Progenitor cell of endocrine pancreas (in vitro differentiated cells): ENCODE measurements around the gene AFAP1L1. TPM values are rescaled to one million over a fixed set of nuclear protein-coding genes. Genes with fewer than 3 reads are reported as not detected.

Experiments
- DNase-seq: peaks from one replicate; pipeline ENCODE4 v3.0.0; 2021; ENCODE audit warnings: low spot score; ENCODE audit not compliant: unreplicated experiment
- H3K27ac Mint-ChIP-seq: 2 replicates; pipeline ENCODE4 v1.8.0; 2021; ENCODE audit warnings: mild to moderate bottlenecking, moderate library complexity, mixed read lengths
- H3K27me3 Mint-ChIP-seq: 2 replicates; pipeline ENCODE4 v1.8.0; 2021; ENCODE audit warnings: mixed read lengths
- H3K36me3 Mint-ChIP-seq: 2 replicates; pipeline ENCODE4 v1.8.0; 2022; ENCODE audit warnings: mixed read lengths; ENCODE audit not compliant: insufficient read depth
- H3K4me1 Mint-ChIP-seq: 2 replicates; pipeline ENCODE4 v1.8.0; 2021; ENCODE audit warnings: low read depth, mixed read lengths
- H3K4me3 Mint-ChIP-seq: 2 replicates; pipeline ENCODE4 v1.8.0; 2021; ENCODE audit warnings: low read depth, mild to moderate bottlenecking, moderate library complexity, mixed read lengths
- H3K9me3 Mint-ChIP-seq: 2 replicates; pipeline ENCODE4 v1.8.0; 2021; ENCODE audit warnings: low read depth, mixed read lengths
- CTCF ChIP-seq: fragments of 200-600 bp; sonication (generic); IDR thresholded peaks from one replicate; pipeline ENCODE4 v1.5.0; 2021; ENCODE audit warnings: antibody characterized with exemption, mild to moderate bottlenecking; ENCODE audit not compliant: unreplicated experiment
- total RNA-seq: library from RNA; stranded (reverse); gene quantifications from 2 replicates; pipeline ENCODE4 v1.2.1, GENCODE V29; 2021

AFAP1L1 gene
- total RNA-seq, 1 donor from 2014 or later: 0.69 TPM

DNA sequence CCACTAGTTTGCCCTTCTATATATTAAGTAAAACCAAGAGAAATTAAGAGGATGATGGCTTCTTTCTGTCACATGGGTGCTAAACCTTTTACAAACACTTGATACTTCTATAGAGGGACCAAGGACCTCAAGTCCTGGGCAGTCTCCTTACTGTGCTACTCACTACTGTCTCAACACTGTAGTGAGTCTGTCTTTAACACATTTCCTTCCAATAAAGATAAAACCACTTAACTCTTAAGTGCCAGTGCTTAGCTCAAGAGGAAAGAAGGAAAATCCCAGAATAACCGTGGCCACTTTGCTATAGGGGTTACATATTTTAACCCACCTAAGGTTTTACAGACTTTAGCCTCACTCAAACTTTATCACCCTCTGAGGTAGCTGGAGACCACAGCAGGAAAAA lies 69.3 kb downstream of the AFAP1L1 start:
- no peak for TF ChIP-seq CTCF
- H3K9me3 Mint-ChIP-seq: no peaks in the 10 kb centered on the region
- H3K4me1 Mint-ChIP-seq: peaks cover 10% of the 10 kb centered on the region
- no peak for DNase-seq
- H3K27ac Mint-ChIP-seq: no peak overlapping the region
- no peak overlapping the region for H3K4me3 Mint-ChIP-seq
- H3K36me3 Mint-ChIP-seq: no peaks in the 10 kb centered on the region
- no peaks in the 10 kb centered on the region for H3K27me3 Mint-ChIP-seq

DNA sequence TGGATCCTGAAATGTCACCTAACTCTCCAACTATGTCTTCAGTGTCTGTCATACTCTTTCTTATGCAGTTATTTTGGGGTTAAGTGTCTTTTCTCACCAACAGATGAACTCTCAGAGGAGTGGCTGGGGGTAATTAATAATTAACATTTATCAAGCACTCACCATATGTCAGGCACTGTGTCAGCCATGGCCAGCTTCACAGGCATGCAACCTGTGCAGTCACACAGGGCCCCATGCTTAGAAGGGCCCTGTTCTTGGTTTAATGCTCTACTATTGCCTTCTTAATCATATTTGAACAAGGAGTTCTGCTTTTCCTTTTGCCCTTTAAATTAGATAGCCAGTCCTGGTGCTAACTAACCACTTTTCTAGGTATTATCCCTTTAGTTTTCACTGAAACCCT lies 70.2 kb downstream of the AFAP1L1 start:
- H3K4me3 Mint-ChIP-seq: no peak overlapping the region
- no peaks in the 10 kb centered on the region for H3K27me3 Mint-ChIP-seq
- TF ChIP-seq CTCF: no peak
- peaks cover 11% of the 10 kb centered on the region for H3K4me1 Mint-ChIP-seq
- no peaks in the 10 kb centered on the region for H3K9me3 Mint-ChIP-seq
- peak overlapping the region; percentile 8 for H3K27ac Mint-ChIP-seq
- DNase-seq: no peak
- H3K36me3 Mint-ChIP-seq: no peaks in the 10 kb centered on the region

DNA sequence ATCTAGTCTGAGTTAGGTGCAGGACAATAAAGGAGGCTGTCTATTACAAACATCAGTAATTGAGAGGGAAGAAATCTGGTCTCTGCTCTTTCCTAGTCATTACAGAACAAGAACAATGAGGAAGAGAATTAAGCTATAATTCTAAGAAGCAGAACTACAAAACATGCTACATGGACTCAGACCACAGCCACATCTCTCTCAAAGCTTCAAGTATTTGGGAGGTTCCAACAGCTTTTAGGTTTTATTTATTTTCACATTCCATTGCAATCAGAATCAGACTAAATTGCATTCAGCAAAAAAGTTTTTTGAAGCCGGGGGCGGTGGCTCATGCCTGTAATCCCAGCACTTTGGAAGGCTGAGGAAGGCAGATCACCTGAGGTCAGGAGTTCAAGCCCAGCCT lies 72.5 kb downstream of the AFAP1L1 start:
- Mint-ChIP-seq H3K4me1 (peaks cover 15% of the 10 kb centered on the region), H3K27ac (no peak overlapping the region), H3K27me3 (no peaks in the 10 kb centered on the region), H3K9me3 (no peaks in the 10 kb centered on the region), H3K36me3 (peaks cover 5% of the 10 kb centered on the region), H3K4me3 (peak overlapping the region; percentile 95)
- no peak for DNase-seq
- no peak for TF ChIP-seq CTCF

DNA sequence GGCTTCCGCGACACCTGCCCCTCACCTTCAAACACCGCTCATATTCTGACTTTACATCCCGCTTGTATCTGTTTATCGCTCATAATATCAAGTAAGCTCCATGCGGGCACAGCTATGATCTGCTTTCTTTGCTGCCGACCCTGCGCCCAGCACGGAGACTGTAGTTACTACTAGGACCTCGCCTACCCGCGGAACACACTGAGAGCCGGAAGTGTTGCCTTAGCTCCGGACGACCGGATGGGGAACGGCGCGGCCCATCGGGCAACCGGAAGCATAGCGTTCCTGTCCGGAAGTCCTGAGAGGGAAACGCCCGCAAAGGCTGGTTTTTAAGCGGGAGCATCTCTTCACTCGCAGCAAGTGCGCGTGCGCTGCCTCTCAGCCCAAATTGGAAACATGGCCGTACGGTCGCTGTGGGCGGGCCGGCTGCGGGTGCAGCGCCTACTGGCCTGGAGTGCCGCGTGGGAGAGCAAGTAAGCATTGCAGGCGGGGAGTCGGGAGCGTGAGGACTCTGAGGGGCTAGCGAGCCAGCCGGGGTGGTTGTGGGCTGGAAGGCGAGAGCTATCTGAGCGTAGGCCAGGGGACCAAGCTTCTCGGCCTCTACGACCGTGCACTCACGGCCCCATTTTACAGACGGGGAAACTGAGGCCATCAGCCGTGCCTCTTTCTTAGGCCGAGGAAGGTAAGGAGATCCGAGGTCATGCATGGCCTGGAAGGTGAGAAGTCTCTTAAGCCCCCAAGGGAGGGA lies 73.7 kb downstream of the AFAP1L1 start, which contains the start of gene GRPEL2:
Gene GRPEL2 (plus strand): TSS at position 353 of the 745 bp plus-strand sequence. CDS start 41 bp downstream, at position 394.
- Mint-ChIP-seq H3K27ac (peak within 1 kb of the TSS; percentile 95), H3K4me3 (peak within 1 kb of the TSS; percentile 95), H3K4me1 (peaks cover 15% of the 10 kb centered on the region), H3K36me3 (peaks cover 13% of the 10 kb centered on the region), H3K27me3 (no peaks in the 10 kb centered on the region), H3K9me3 (no peaks in the 10 kb centered on the region)
- TF ChIP-seq CTCF: no peak
- peak; percentile 87 for DNase-seq

- peak overlapping the region; percentile 92 for H3K27ac Mint-ChIP-seq
- H3K4me3 Mint-ChIP-seq: peak overlapping the region; percentile 95
- no peak for DNase-seq
- H3K4me1 Mint-ChIP-seq: peaks cover 15% of the 10 kb centered on the region
- peaks cover 18% of the 10 kb centered on the region for H3K36me3 Mint-ChIP-seq
- no peaks in the 10 kb centered on the region for H3K9me3 Mint-ChIP-seq
- no peak for TF ChIP-seq CTCF
- no peaks in the 10 kb centered on the region for H3K27me3 Mint-ChIP-seq
Observed at GRCh38 chr5:149345892-149346222, 74.2 kb downstream of the AFAP1L1 start.
